ENCODE data around the gene MAPK7.

MAPK7 gene

DNA sequence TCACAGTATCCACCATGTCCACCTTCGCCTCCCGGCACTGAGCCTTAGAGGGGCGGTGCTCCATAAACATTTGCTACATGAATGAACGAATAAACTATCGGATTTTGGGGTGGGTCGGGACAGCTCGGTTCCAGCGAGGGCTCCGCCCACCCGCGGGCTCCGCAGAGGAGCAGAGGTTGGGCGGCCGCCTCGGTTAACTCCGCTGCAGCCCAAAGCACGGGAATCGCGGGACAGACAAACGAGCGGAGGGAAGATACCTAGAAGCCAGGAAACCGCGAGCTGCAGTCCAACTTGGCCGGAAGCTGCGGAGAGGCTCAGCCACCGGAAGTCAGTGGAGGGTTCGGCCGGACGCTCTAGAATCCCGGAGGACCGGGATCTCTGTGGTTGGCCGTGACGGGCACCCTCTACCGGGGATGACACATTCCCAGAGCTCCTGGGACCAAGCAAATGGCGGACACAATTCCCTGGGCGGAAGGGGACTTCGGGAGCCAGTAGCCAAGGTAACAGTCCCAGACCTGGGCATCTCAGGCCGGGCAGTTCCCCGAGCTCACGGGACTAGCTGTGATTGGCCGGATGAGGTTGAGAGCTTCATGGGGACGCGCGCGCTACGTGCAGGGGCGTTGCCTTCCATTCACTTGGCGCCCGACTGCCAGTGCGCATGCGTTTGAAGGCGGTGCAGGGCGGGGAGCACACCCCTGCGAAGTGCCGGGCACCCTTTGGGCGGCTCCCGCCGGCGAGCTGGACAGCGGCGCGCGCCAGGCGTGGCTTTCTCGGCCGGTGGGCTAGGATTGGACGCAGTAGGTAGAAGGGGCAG is 489 bp upstream of the MAPK7 start:
- peak; percentile 90 for DNase-seq (ENCODE audit: low read depth, low spot score)
- CTCF ChIA-PET = interaction anchor here (0.9 to 4.4 kb wide), 13 partner anchors 9 to 389 kb away, joined by 3 to 42 read pairs (median 4); partner anchors contain the start of genes B9D1 and MFAP4
- POLR2A ChIA-PET = interaction anchor here (0.8 to 2.5 kb wide), 9 partner anchors 10 to 70 kb away, joined by 3 to 39 read pairs (median 9); partner anchors contain the start of genes B9D1 and MFAP4
- H3K4me3 ChIP-seq (ENCODE audit: low read depth, low read length) = peak overlapping the region; percentile 87
- peak; percentile 9 for TF ChIP-seq CTCF (IDR thresholded peaks at IDR 0.05; ENCODE audit: insufficient read depth, low read length, missing control alignments)

GRCh38 chr17:19379361-19380065 is 1.2 kb downstream of the MAPK7 start:
- POLR2A ChIA-PET = interaction anchor here (2.5 kb wide), 1 partner anchor 8 kb away, joined by 39 read pairs; the partner anchor contains the start of gene MFAP4
- DNase-seq (ENCODE audit: low read depth, low spot score) = no peak
- no peak for TF ChIP-seq CTCF (IDR thresholded peaks at IDR 0.05; ENCODE audit: insufficient read depth, low read length, missing control alignments)
- CTCF ChIA-PET = interaction anchor here (1.1 to 4.4 kb wide), 5 partner anchors 9 to 68 kb away, joined by 3 to 42 read pairs (median 7); partner anchors contain the start of gene B9D1
- peak overlapping the region; percentile 86 for H3K4me3 ChIP-seq (ENCODE audit: low read depth, low read length)

DNA sequence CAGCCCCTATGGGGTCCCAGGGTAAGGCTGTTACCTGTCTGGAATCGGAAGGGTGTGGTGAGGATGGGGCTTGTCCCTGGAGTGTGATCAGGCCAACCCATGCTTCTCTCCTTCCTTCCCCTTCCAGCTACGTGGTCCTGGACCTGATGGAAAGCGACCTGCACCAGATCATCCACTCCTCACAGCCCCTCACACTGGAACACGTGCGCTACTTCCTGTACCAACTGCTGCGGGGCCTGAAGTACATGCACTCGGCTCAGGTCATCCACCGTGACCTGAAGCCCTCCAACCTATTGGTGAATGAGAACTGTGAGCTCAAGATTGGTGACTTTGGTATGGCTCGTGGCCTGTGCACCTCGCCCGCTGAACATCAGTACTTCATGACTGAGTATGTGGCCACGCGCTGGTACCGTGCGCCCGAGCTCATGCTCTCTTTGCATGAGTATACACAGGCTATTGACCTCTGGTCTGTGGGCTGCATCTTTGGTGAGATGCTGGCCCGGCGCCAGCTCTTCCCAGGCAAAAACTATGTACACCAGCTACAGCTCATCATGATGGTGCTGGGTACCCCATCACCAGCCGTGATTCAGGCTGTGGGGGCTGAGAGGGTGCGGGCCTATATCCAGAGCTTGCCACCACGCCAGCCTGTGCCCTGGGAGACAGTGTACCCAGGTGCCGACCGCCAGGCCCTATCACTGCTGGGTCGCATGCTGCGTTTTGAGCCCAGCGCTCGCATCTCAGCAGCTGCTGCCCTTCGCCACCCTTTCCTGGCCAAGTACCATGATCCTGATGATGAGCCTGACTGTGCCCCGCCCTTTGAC is 2.4 kb downstream of the MAPK7 start:
- TF ChIP-seq CTCF (IDR thresholded peaks at IDR 0.05; ENCODE audit: insufficient read depth, low read length, missing control alignments) = no peak
- CTCF ChIA-PET = interaction anchor here (1.5 to 4.4 kb wide), 3 partner anchors 15 to 66 kb away, joined by 7 to 42 read pairs (median 7); partner anchors contain the start of gene B9D1
- no peak overlapping the region for H3K4me3 ChIP-seq (ENCODE audit: low read depth, low read length)
- no peak for DNase-seq (ENCODE audit: low read depth, low spot score)
- POLR2A ChIA-PET = no interaction called here

DNA sequence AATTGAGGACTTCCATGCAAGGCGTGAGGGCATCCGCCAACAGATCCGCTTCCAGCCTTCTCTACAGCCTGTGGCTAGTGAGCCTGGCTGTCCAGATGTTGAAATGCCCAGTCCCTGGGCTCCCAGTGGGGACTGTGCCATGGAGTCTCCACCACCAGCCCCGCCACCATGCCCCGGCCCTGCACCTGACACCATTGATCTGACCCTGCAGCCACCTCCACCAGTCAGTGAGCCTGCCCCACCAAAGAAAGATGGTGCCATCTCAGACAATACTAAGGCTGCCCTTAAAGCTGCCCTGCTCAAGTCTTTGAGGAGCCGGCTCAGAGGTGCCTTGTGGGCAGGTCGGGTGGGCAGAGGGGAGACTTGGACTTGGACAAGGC is 3.1 kb downstream of the MAPK7 start:
- POLR2A ChIA-PET = no interaction called here
- H3K4me3 ChIP-seq (ENCODE audit: low read depth, low read length) = no peak overlapping the region
- CTCF ChIA-PET = interaction anchor here (1.5 to 4.4 kb wide), 2 partner anchors 19 to 66 kb away, joined by 7 to 42 read pairs; partner anchors contain the start of gene B9D1
- no peak for TF ChIP-seq CTCF (IDR thresholded peaks at IDR 0.05; ENCODE audit: insufficient read depth, low read length, missing control alignments)
- DNase-seq (ENCODE audit: low read depth, low spot score) = no peak

DNA sequence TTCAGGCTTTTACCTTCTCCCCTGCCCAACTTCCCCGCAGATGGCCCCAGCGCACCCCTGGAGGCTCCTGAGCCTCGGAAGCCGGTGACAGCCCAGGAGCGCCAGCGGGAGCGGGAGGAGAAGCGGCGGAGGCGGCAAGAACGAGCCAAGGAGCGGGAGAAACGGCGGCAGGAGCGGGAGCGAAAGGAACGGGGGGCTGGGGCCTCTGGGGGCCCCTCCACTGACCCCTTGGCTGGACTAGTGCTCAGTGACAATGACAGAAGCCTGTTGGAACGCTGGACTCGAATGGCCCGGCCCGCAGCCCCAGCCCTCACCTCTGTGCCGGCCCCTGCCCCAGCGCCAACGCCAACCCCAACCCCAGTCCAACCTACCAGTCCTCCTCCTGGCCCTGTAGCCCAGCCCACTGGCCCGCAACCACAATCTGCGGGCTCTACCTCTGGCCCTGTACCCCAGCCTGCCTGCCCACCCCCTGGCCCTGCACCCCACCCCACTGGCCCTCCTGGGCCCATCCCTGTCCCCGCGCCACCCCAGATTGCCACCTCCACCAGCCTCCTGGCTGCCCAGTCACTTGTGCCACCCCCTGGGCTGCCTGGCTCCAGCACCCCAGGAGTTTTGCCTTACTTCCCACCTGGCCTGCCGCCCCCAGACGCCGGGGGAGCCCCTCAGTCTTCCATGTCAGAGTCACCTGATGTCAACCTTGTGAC is 3.6 kb downstream of the MAPK7 start:
- CTCF ChIA-PET = interaction anchor here (1.0 kb wide), 1 partner anchor 19 kb away, joined by 3 read pairs; the partner anchor contains the start of gene B9D1

More for the DNA sequence above, 3.6 kb downstream of the MAPK7 start:
- POLR2A ChIA-PET = no interaction called here
- TF ChIP-seq CTCF (IDR thresholded peaks at IDR 0.05; ENCODE audit: insufficient read depth, low read length, missing control alignments) = no peak
- DNase-seq (ENCODE audit: low read depth, low spot score) = no peak
- H3K4me3 ChIP-seq (ENCODE audit: low read depth, low read length) = no peak overlapping the region
